Superior temporal gyrus (tissue), 1 donor: ENCODE results near the gene CLSTN1.
"Not testable (repeated sequence)": the region's sequence is repeated elsewhere in the genome, so short reads cannot be mapped to it uniquely, and the experiment has no call there.

Source experiments
- DNase-seq: peaks from one replicate; pipeline ENCODE4 v3.0.0-alpha.2; 2016; ENCODE audit errors: extremely low spot score

The CLSTN1 gene

DNA sequence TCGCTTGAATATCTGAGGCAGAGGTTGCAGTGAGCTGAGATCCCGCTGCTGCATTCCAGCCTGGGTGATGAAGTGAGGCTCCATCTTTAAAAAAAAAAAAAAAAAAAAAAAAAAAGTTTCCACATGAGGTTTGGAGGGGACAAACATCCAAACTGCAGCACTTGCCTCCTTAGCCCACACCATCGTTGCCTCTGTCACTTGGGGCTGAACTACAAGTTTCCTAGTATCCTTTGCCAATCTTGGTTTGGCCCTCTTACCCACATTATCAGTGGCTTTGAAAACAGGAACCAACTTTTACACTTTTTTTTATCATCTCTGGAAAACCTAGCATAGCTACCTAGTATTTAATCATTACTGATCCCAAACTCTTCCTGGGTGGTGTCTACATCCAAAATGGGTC is 59.2 kb downstream of the CLSTN1 start:
- no peak for DNase-seq

DNA sequence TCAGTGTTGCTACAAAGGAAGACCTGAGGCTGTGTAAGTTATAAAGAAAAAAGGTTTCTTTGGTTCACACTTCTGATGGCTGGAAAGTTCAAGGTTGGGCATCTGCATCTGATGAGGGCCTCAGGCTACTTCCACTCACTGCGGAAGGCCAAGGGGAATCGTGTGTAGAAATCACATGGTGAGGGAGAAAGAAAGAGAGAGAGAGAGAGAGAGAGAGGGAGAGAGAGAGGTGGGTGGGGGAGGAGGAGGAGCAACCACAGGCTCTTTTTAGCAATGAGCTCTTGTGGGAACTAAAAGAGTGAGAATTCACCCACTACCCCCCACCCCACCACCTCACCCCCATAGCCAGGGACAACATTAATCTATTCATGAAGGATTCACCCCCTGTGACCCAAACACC is 59.9 kb downstream of the CLSTN1 start:
- DNase-seq = no peak

DNA sequence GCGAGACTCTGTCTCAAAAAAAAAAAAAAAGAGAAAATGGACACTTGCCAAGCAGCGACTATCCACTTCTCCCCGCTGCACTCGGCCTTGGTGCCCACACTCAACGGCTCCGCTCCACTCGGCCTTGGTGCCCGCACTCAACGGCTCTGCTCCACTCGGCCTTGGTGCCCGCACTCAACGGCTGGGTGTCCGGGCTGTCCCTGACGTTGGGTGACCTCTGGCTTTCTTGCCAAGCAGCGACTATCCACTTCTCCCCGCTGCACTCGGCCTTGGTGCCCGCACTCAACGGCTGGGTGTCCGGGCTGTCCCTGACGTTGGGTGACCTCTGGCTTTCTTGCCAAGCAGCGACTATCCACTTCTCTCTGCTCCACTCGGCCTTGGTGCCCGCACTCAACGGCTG is 61.3 kb downstream of the CLSTN1 start:
- not testable (repeated sequence) for DNase-seq

DNA sequence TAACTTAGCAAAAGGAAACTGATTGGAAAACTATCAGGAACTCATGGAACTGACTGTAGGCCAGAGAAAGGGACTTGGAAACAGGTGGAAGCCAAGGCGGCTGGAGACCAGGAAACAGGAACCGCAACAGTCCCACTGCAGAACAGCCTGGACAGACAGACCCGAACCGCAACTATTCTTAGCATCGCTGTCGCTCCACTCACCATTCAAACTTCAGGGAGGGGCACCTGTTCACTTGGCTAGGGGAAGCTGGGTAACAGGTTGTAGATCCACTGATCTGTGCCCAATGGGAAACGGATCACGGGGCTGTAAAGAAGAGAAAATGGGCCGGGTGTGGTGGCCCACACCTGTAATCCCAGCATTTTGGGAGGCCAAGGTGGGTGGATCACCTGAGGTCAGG is 61.9 kb downstream of the CLSTN1 start:
- DNase-seq = no peak

DNA sequence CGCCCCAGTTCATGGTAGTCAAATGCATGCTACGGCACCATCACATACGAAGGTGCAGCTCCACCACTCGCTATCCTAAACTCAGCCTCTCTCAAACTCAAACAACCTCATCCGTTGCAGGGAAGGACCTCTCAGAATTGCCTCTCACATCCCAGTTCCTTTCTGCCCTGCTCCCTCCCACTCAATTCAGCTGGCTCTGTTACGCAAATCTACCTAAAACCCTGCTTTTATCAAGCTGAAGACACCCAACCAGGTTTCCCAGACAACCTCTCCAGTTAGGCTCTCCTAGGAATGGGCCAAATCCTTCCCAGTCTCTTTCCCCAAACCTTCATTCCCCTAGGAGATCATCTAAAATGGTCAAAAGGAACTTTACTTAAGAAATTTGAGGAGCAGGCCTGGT is 62.9 kb downstream of the CLSTN1 start:
- DNase-seq = no peak

DNA sequence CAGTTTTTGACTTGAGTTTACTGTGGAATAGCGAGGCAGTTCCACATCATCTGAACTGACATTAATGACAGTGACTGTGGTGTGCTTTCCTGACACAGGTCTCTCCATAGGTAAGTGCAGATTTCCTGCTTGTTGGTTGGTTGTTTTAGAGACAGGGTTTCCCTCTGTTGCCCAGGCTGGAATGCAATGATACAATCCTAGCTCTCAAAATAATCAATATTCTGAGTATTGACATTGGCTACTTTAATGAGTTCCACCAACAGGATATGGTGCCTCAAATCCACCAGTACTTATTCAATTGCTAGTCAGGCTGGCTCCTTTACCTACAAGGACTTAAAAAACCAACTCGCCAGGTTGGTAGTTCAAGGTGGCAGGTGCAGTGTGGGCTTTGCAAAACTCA is 63.8 kb downstream of the CLSTN1 start:
- DNase-seq = no peak

DNA sequence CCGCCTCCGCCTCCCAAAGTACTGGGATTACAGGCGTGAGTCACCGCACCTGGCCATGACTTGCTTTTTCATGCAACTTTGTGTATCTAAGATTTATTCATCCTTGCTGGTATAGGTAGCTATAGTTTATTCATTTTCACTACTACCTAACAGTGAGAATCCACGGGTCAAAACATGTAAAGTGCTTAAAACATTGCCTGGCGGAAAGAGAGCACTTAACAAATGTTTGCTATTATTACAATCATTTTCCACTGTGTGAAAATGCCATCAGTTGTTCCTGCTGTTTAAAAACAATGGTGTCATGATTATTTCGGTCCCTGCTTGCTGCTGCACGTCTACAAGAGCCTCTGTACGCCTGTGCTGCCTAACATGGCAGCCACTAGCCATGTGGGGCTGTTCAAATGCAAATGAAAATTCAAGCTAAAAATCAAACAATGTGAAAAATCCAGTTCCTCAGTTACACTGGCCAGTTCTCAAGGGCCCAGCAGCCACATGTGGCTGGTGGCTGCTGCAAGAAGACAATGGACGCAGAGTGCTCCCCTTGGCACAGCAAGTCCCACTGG is 65.1 kb downstream of the CLSTN1 start:
- peak; percentile 44 for DNase-seq

DNA sequence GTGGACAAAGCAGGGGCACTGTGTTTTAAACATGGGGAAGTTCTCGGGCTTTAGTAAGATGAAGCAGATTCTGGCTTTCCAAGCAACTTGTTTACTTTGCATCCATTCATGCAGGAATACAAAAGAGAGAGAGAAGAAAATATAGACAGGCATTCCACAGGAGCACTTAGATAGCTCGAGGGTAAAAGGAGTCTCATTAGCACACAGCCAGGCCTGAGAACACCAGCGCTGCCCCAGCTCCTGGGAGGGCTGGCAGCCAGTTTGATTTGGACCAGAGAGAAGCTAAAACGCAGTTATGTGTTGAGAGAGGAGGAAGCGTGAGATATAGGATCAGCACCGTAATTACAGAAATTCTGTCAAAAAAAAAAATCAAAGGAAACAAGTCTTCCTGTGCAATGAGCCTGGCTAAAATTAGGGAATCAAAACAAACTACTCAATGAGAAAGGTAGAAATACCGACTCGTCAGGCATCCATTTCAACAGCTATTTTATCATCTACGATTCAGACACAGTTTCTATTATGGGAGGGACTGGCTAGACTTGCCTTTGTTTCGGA is 68.2 kb downstream of the CLSTN1 start:
- DNase-seq = no peak

DNA sequence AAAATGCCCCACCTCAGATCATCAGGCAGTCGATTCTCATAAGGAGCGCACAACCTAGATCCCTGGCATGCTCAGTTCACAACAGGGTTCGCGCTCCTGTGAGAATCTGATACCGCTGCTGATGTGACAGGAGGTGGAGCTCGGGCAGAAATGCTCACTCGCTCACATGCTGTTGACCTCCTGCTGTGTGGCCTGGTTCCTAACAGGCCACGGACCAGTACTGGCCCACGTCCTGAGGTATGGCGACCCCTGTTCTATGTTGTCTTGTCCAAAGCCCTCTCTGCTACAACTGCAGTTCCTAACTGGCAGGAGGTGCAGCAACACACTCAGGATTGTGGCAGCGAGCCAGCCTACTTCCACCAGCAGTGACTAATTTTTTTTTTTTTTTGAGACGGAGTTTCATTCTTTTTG is 70.6 kb downstream of the CLSTN1 start:
- no peak for DNase-seq

DNA sequence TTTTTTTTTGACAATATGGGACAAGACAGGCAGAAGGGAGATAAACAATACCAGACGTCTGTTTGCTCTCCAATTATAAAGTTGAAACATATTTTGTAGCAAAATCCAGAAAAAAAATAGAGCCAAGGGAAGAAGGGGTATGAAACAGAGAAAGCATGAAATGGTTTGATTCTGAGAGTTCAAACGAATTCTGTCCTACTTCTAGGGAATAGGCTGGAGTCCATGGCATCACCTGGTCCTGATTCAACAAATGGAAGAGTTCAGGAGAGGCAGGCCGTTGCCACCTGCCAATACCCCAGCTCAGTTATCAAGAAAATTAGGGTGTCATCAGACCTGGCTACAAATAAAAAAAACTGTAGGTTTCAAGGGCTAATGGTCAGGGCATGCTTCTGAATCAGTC is 71.8 kb downstream of the CLSTN1 start:
- no peak for DNase-seq

DNA sequence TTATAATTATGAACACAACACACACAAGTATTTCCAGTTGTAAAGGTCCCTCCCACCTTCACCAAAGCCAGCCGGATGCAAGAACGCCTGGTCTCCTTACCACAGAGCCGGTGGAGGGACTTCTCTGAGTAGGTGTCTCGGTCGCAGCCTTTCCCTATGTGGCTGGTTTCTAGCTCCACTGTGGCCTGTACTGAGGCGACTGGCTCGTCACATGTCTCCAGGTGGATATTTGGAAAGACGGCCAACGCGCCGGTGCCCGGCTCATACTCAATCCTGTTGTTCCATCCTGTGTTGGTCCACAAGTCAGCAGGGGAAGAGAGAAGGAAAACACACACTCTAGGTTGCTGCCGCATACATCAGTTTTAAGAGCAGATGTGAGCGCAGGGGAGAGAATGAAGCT is 74.4 kb downstream of the CLSTN1 start:
- no peak for DNase-seq

DNA sequence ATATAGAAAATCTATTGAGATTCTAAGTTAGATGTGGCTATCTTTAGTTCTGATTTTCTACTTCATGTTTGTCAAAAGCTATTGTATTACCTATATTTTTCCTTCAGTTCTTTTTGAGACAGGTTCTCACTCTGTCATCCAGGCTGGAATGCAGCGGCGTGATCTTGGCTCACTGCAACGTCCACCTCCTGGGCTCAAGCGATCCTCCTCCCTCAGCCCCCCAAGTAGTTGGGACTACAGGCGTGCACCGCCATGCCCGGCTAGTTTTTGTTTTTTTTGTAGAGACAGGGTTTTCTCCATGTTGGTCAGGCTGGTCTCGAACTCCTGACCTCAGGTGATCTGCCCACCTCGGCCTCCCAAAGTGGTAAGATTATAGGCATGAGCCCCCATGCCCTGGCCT is 75.4 kb downstream of the CLSTN1 start:
- DNase-seq = not testable (repeated sequence)

DNA sequence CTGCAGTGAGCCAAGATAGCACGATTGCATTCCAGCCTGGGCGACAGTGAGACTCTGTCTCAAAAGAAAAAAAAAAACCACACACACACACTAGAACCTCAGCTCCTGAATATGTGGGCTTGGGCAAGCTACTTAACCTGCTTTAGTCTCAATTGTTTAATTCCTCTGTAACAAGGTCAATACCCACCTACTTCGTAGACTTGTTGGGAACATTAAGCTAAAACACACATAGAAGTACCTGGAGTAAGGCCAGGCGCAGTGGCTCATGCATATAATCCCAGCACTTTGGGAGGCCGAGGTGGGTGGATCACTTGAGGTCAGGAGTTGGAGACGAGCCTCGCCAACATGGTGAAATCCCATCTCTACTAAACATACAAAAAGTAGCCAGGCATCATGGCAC is 77.1 kb downstream of the CLSTN1 start:
- no peak for DNase-seq

DNA sequence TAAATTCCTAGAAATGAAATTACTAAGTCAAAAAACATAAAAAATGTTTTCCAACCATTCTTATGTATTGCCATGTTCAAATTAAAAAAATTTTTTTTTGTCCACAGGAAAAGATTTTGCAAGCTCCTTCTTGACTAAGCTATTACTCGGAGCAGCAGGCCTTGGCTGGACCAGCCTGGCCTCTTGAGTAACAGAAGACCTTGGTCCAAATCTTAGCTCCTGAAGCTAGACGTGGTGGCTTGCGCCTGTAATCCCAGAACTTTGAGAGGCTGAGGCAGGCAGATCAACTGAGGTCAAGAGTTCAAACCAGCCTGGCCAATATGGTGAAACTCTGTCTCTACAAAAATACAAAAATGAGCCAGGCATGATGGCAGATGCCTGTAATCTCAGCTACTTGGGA is 77.6 kb downstream of the CLSTN1 start:
- DNase-seq = no peak

DNA sequence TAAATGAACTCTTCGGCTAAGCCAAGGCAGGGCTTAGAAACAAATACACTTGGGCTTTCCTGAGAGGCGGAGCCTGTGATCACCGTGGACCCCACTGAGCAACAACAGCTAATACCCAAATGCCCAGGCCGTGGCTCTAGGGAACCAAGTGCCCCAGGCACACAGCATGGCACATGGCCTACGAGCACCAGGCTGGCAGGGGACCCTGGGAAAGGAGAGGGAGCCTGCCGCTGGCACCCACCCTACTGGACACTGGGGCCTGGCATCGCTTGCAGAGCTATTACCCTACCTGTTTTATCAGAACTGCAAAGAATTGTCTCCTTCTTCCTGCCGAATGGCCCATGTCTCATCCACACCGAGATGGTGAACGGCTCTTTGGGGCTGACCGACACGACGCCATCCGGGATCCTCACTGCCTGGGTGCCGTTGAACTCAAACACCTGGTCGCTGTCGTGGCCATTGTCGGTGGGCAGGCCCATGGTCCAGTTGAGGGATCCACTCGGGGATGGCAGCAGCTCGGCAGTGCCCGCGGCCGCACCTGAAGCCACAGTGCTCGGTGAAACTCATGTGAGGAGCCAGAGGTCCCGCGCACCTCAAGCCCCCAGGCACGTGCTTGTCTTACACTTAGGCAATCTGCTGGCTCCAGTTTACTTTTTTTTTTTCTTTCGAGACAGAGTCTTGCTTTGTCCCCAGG is 79.5 kb downstream of the CLSTN1 start:
- no peak for DNase-seq

DNA sequence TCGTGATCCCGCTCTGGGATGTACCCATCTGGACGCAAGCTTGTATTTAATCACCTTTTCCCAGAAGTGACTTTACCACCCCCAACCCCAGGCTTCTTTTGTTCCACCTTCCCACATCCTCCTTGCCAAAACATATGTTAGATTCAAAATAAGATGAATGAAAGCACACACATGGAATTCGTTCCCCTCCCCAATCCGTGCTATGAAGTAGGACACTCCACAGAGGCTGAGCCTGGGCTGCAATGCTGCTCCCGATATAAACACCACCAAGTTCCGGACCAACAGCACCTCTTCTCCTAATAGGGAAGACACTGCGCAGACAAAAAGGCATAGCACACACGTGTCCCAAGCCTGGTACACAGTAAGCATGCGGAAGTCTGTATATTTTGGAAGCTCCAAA is 86.1 kb downstream of the CLSTN1 start:
- peak; percentile 13 for DNase-seq

DNA sequence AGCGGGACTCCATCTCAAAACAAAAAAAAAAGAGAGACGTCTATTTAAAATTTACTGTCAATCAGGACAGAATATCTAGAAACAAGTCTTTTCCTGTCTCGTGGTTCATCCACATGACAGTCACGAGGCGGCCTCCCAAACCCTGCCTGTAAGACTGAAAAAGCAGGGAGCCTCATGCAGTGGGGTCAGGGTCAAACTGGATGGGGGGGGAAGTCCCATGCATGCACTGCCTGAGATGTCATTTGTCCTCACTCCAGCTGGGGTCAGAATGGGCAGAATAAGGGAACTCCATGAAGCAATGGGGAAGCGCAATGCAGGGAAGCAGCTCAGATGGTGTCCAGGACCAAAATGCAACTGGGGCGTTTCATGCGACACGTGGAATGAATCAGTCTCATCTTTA is 86.7 kb downstream of the CLSTN1 start:
- DNase-seq = peak; percentile 16

DNA sequence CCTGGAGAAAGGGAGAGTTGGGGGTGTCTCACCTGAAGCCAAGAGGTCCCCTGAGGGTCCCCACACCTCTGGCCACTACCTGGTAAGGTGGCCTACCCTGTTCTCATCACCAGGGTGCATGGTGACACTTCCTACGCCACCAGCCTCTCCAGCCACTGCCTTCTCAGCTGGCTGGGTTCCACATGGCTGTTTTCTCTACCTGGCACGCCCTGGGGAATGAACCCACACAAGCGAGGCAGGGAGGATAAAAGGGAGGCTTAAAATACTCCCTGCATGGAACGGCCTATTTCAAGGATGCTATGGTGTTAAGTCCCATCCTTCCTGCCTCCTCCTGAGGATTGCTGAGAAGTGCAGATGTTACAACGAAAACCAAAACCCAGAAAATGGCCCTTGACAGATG is 87.5 kb downstream of the CLSTN1 start:
- no peak for DNase-seq

DNA sequence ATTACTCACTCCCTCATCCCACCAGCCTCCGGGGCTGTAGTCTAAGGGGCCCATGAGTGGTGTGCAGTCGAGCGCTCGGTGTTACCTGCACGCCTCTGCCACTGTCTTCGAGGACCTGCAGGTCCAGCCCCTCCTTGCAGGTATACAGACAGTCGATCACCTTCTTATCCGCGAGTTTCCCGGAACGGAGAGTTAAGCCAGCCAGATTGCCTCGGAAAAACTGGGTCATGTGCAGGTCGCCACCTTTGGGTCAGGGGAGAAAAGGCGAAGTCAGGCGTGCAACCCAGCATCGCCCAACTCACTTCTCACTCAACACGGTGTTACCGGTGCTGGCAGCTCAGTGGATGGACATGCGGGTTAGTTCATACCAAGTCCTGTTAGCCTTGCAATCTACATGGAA is 88.0 kb downstream of the CLSTN1 start:
- DNase-seq = no peak

DNA sequence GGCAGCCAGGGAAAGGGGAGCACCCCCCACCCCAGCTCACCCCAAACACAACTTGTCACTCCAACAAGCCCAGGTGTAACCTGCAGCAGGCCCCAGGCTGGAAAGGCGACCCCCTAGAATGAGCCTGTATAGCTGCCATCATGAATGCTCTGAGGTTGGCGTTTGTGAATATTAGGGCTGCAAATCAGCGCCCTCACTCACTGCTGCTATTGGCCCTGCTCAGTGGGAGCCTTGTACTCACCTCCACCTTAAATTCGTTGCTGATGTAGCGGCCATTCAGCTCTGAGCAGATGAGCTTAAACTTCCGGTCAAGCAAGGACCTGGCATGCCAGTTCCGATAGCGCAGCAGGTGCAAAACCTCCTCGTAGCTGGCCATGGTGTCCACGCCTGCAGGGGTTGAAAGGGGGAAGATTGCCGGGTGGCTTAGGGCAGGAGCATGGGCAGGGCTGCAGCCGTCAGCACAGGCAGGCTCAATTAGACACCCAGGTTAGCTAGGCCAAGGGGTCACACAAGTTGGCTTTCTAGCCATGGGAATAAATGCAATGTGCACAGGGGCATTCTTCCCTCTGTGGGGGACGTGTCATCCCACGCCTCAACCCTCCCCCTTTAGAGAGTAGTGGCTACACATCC is 90.5 kb downstream of the CLSTN1 start:
- no peak for DNase-seq

DNA sequence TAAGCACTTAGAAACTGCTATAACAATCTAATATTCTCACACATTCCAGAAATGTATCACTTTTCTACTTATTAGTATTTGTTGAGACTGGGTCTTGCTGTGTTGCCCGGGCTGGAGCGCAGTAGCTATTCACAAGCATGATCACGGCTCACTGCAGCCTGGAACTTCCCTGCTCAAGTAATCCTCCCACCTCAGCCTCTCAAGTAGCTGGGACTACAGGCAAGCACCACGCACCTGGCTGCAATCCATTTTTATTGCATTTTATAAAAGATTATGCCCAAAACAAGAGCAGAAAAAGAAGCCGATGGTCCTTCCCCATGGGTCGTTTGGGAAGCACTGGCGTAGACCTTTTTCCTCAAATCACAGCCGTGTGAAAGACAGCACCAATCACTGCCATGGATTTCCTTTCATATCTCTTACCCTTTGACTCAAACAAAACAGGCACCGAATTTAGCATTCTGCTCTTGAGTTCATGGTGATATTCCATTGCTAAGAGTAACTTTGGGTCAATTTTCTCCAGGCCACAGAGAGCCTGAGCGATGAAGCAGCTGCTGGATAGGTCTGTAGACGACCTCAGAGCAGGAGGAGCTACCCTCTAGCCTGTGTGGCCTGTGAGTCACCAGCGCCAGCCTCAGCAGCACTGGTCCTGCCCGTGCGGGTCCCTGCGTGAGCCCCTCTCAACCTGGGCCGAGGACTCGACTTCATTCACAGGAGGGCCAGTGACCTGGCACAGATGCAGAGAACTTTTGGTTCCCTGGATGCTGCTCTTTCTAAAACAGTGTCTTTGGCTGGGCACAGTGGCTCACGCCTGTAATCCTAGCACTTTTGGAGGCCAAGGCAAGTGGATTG is 91.4 kb downstream of the CLSTN1 start:
- DNase-seq = no peak

DNA sequence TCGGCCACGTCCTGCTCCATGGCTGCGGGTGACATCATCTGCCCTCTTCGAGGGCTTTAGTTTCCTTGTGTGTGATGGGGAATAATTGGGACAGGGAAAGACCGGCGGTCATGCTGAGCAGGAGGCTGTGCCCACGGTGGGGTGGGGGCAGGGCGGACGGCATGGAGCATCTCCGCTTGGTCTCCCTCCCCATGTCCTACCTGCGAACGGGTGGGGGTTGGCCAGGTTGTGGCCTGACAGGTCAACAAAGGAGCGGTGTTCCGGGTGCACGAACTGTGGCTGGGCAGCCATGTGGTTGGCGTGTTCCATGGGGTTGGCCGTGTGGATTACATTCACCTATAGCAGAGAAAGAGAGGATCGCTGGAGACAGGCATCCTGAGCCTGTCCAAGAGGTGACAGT is 92.2 kb downstream of the CLSTN1 start:
- DNase-seq = no peak
